ENCODE data around the gene C12orf75.
A peak's percentile ranks its signal among the peaks of the same experiment; 100 is the strongest.
"Not testable (repeated sequence)": the region's sequence is repeated elsewhere in the genome, so short reads cannot be mapped to it uniquely, and the experiment has no call there.

C12orf75 gene

DNA sequence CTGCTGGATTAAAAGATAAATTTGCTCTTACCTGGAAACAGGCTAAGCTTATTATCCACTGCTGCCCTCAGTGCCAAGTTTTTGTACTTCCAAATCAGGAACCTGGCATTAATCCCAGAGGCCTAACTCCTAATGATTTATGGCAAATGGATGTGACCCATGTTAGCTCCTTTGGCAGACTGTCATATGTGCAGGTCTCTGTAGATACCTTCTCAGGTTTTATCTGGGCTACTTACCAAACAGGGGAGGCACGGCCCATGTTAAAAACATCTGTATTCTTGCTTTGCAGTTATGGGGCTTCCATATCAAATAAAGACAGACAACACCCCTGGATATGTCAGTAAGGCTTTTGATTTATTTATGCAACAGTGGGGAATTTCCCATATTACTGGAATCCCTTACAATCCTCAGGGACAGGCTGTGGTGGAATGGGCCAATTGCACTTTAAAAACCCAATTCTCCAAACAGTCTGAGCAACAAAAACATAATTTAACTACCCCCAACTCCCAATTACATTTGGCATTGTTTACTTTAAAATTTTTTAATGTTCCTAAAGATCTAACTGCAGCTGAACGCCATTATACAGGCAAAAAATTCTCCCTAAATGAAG lies 19.9 kb upstream of the C12orf75 start:
- not testable (repeated sequence) for DNase-seq (ENCODE audit: low read depth, low spot score)

DNA sequence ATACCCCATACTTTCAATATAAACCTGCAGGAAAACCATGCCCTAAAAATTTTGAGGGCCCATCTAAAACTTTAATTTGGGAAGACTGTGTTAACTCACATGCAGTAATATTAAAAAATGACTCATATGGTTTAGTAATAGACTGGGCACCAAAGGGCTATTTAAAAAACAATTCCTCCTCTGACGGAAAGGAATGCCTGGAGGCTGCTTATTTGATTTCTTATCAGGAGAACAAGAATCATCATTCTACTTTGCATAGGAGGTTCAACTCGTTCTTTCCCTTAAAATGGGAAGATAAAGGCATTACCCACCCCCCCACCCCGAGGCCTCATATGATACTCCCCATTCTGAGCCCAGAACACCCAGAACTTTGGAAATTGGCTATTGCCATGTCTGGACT lies 18.6 kb upstream of the C12orf75 start:
- DNase-seq (ENCODE audit: low read depth, low spot score): not testable (repeated sequence)

DNA sequence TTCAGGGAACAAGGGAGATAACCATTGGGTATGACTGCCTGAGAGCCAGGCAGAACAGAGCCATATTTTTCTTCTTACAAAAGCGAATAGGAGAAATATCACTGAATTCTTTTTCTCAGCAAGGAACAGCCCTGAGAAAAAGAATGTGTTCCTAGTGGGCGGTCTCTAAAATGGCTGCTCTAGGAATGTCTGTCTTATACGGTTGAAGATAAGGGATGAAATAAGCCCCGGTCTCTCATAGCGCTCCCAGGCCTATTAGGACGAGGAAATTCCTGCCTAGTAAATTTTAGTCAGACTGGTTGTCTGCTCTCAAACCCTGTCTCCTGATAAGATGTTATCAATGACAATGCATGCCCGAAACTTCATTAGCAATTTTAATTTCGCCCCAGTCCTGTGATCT lies 16.7 kb upstream of the C12orf75 start:
- DNase-seq (ENCODE audit: low read depth, low spot score): not testable (repeated sequence)

DNA sequence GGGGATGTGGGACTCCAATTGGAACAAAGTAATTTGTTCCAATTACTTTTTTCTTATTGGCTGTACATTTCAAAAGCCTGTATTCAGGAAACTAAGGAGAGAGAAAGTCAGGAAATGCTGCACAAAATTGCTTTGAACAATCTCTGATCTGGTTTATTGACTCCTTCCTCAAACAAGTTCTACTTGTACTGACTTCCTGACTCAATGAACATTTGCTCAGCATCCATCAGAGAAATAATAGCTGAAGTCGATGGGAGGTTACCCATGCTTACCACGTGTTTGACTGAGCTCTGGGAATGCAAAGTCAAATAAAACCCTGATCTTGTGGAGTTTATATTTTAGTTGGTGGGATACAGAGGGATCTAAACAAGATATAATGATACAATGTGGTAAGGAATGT lies 15.4 kb upstream of the C12orf75 start:
- DNase-seq (ENCODE audit: low read depth, low spot score): no peak

DNA sequence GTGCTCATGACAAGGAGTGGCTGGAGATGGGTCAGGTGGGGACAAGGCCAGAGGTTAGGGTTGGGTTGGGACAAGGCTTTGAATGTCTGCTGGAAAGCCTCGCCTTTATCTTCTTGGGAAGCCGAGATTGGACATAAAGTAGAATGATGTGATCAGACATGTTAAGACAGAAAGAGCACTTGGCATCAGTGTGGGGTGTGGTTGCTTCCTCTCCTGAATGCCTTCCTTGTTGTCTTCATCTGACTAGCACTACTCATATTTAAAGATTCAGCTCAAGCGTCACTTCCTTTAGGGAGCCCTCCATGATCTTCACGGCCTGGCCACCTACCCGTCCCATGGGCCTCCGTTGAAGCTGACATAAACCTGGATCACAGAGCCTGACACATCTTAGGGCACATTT lies 14.8 kb upstream of the C12orf75 start:
- no peak for DNase-seq (ENCODE audit: low read depth, low spot score)

DNA sequence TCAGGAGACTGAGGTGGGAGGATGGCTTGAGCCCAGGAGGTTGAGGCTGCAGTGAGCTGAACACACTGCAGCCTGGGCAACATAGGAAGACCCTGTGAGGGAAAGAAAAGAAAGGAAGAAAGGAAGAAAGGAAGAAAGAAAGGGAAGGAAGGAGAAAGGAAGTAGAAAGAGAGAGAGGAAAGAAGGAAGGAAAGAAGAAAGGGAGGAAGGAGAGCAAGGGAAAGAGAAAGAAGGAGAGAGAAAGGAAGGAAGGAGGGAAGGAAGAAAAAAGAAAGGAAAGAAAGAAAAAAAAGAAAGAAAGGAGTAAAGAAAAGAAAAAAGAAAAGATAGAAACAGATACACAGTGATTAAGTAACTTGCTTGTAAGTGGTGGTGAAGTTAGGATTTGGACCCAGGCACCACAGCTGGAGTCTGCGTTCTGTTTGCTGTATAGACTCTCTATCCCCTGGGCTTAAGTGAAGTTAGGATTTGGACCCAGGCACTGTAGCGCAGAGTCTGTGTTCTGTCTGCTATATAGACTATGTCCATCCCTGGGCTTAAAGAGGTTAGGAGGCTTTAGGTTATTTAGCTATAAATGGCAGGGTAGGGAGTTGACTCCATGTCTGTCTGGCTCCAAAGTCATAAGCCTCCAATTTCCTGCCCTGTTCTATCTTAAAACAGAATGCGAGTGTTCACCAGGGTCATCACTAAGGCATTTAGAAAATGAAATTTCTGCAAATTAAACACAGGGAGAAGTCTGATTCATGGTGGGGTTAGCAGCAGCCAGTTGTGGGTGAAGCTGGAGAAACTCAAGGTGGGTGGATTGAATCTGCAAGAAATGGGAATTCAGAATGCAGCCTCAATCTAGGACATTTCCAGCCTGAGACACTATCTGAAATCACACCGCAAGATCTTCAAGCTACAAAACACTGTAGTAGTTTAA lies 13.3 kb upstream of the C12orf75 start:
- no peak for DNase-seq (ENCODE audit: low read depth, low spot score)

DNA sequence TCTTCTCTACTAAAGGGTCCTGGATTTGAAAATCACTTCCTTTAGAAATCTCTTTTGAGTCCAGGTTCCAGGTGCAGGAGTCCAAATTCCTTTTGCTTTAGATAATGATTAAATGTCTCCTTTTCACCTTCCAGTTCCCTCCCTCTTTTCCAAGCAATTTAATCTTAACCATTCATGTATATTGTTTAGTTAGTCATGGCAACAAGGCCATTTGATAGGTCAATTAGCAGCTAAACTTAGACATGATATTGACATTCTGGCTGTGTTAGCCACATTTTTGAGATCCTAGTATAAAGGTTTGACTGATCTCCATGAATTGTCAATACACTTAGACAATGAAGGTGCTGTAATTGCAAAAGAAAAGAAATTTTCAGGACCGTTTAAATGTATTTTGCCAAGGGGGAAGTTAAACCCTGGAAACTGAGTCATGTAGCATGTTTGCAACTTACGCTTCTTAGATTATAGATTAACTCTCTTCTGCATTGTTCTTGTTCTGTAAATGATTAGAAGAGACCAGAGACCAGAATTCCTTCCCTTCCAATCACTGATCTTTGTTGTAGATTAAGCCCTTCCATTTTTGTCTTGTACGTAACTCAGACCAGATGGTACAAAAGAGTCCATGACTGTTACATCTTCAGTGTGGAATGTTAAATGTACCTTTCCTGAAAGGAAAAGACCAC lies 12.4 kb upstream of the C12orf75 start:
- no peak for DNase-seq (ENCODE audit: low read depth, low spot score)

DNA sequence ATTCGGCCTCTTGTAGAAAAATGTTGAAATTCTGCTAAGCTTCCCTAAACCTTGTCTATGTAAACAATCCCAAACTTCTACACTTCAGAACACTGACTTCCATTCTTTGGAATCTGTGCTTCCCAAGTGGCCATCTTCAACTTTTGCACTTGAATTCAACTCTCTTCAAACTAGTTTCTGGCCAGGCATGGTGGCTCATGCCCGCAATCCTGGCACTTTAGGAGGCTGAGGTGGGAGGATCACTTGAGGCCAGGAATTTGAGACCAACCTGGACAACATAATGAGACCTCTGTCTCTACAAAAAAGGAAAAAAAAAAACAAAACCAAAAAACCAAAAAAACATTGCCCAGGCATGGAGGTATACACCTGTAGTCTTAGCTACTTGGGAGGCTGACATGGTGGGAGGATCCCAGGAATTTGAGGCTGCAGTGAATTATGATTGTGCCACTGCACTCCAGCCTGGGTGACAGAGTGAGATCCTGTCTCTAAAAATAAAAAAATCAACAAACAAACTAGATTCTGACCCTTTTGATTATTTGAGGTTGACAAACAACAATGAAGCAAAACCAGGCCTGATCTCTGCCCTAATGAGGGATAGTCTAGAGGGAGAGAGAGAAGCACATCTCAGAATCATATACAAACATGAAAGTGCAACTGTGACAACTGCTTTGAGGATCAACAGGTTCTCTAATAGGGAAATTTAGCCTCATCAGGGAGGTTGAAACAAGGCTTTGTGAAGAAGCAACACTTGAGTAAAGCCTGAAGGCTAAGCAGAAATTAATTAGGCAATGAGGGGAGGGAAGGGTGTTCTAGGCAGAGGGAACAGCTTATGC lies 11.6 kb upstream of the C12orf75 start:
- DNase-seq (ENCODE audit: low read depth, low spot score): no peak

DNA sequence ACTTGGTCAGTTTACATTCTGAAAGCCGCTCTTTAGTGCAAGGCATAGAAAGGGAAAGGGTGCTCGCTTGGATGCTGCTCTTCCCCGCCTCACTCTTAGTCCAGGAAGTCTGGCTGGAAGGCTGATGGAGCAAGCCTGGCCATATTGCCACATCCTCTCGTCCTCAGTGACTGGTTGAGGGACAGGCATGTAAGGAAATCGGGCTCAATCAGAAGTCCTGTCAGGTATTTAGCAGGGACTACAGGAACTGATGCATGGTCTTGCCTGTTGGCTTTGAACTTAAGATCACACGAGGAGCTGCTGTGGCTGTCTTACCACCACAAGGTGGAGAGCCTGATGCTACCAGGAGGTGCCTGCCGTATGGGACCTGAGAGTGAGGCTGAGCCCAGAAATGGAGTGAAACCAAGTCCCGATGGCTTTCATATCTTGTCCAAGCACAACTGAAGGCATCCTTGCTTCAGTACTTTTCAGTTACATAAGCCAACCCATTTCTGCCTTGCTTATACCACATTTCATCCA lies 10.7 kb upstream of the C12orf75 start:
- no peak for DNase-seq (ENCODE audit: low read depth, low spot score)

DNA sequence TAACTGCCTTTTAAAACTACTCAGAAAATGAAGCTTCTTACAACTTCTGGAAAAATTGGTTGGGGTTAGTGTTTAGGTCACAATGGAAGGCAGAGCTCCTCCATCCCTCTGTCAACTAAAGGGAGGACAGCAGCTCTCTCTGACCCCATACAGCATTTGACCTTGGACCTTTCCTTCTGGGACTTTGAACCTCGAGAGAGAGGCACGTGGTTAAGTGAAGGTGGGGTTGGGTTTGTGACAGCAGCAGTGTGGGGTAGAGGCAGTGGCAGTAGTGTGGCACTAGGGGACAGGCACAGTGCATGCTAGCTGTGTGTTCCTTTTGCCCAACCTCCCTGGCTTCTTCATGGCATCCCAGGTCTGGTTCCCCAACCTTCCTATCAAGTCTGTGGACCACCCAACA lies 9.4 kb upstream of the C12orf75 start:
- no peak for DNase-seq (ENCODE audit: low read depth, low spot score)

DNA sequence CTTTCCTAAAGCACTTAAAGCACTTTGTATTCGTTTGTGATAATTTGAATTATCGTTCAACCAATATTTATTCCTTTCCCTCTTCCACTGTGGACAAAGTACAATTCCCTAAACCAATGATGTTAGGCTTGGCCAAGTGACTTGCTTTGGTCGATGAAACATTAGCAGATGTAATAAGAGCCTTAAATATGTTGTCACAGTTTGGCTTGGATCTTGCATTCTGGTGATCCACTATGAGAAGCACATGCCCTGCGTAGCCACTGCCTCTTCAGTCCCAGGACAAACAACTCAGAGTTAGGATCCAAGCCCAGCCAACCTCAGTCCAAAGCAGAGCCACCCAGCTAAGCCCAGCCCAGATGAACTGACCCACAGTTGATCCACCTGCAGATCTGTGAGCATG lies 8.4 kb upstream of the C12orf75 start:
- DNase-seq (ENCODE audit: low read depth, low spot score): no peak

DNA sequence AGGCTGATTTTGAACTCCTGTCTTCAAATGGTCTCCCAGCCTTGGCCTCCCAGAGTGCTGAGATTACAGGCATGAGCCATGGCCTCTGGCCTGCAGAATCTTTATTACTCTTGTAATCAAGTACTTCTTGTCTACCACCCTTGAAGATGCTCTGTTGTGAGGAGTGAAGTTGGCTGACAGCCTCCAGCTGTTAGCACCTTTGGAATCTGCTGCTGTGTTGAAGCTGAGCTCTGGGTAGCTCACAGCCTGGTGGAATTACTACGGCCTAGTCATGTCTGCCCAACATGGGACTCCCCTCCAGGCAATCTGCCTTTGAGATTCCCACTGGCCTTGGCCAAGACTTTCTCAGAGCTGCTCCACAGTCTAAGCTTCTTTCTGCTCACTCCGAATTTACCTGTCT lies 5.8 kb upstream of the C12orf75 start:
- DNase-seq (ENCODE audit: low read depth, low spot score): no peak

DNA sequence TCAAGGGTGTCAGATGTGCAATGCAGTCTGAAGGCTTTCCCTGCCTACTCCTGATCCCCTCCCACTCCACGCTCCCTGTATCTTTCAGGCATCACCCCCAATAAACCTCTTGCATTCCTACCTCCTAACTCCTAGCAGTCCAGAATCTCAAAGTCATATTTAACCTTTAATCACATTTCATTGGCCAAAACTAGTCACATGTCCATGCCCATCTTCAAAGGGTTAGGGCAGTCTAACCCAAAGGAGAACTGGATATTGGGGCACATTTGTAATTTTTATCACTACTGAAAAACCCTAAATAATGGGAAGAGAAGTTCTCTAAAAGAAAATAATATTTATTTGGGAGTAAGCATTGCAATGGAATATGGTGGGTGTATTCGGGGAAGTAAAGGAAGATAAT lies 5.4 kb upstream of the C12orf75 start:
- no peak for DNase-seq (ENCODE audit: low read depth, low spot score)

DNA sequence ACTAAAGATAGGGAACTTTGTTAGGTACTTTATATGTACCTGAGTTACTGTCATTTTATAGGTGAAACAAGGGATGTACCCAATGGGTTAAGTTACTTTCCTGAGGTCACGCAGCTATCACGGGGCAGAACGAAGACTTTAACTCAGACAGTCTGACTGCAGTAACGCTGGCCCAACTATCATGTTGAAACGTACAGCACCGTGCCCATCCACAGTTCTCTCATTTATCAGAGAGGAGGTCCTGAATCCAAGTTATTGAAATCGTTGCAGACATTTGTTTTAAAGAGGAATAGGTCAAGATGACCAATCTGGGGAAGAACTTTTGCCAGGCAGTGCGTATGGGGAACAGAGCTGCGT lies 587 bp upstream of the C12orf75 start:
- DNase-seq (ENCODE audit: low read depth, low spot score): no peak

DNA sequence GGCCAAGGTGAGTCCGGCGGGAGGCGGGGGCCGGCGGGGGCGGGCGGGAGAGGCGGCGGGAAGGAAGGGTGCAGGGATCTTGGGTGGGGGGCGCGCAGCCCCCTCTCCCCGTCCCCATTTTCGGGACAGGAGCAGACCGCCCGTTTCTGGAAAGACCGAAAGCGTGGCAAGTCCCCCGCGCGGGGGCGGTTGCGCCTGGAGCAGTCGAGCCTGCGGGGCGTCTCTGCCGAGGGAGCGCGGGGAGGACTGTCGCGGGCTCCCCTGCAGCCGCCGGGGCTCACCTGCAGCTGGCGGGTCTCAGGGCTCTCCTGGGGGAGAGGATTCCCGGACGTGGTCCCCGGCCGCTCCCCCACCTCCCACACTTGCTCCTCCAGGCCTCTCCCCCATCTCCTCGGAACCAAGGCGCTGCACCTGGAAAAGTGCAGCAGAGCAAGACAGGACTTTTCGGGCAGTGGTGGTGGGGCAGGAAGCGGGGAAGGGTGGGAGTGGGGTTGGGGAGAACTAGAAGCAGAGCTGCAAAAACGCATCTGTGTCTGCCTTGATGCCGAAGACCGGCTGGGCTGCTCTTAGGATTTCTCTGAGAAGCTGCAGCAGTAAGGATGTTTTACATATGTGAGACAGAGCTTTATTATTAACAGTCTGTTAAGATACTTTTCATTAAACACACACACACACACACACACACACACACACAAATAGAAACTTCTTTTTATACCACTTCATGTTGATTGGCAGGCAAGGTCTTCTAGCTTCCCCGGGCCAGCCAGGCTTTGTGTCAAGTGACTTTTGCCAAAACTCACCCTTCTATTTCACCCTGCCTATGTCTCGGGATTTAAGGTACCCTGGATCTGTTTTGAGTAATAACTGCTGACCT lies 677 bp downstream of the C12orf75 start:
- DNase-seq (ENCODE audit: low read depth, low spot score): peak; percentile 4

DNA sequence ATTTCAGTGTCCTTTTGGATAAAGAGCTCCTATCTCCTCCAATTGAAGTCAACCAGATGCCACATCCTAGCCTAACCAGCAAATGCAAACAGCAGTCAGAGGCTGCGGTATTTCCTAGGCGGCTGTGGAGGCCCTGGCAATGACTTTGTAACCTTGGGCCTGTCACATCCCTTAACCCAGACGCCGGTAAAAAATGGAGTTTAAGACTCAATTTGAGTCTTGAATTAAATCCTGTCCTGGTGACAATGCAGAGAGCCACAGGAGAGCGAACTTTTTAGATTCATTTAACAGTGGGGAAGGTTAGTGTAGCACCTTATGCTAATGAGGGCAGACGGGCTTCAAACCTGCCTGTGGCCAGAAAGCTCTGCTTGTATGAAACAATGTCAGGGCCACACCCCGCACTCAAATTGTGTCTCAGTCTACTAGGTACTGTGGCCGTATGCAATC lies 1.3 kb downstream of the C12orf75 start:
- no peak for DNase-seq (ENCODE audit: low read depth, low spot score)

DNA sequence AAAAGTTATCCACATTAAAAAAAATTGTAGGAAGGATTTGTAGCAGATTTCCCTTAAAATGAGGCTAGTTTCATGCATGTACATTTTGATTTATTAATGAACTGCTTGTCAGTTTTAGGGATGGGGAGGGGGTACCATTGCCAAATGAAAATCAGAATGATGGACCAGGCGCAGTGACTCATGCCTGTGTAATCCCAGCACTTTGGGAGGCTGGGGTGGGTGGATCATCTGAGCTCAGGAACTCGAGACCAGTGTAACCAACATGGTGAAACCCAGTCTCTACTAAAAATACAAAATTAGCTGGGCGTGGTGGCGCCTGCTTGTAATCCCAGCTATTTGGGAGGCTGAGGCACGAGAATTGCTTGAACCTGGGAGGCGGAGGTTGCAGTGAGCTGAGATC lies 1.8 kb downstream of the C12orf75 start:
- DNase-seq (ENCODE audit: low read depth, low spot score): not testable (repeated sequence)

DNA sequence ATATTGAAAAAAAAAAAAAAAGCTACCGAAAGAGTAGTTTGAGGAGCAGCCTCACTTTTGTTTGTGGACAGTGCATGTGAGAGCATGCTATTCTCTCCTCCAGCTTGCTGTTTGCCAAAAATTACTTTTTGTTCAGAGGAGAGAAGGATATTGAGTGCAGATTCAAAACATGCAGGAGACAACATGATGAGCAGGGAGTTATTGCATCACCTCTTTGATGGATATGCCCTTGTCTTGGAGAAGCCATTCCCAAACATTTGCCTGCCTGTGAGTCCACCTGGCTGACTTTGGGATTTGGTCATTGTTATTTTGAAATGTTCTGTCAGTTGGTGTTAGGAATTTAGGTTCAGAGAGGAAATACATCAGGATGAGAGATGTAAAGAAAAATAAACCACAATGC lies 2.4 kb downstream of the C12orf75 start:
- no peak for DNase-seq (ENCODE audit: low read depth, low spot score)

DNA sequence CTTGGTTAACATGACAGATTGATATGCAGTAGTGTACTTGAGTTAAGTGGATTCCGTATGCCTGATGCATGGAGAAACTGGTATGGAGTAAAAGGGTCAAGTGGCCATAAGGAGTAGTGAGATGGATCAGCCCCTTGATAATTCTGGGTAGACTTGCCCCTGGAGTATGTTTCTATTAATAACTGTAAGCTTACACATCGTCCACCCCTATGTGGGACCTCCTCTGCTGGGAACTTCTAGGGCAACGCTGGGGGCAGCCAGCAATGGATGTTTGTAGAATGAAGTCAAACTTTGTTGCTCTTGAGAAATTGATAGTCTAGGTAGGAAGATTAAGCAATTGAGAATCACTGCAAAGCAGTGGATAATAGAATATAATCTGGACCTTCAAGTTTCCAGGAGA lies 3.5 kb downstream of the C12orf75 start:
- no peak for DNase-seq (ENCODE audit: low read depth, low spot score)

DNA sequence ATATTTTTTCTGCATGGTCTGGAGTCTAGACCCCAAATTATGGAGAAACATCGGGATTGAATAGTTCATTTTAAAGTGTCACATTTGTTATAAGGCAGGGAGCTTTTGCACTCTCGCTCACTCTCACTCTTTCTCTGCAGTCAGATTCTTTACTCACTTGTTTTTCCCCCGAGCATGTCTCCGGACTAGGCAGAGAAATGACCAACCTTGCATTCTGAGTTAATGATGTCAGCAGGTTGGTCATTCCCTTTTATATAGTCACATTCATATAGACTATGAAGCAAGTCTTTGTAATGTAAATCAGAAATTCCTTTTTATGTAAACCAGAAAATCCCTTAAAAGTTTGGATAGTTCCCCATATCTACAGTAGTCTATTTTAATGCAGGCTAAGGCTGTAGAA lies 4.1 kb downstream of the C12orf75 start:
- no peak for DNase-seq (ENCODE audit: low read depth, low spot score)

DNA sequence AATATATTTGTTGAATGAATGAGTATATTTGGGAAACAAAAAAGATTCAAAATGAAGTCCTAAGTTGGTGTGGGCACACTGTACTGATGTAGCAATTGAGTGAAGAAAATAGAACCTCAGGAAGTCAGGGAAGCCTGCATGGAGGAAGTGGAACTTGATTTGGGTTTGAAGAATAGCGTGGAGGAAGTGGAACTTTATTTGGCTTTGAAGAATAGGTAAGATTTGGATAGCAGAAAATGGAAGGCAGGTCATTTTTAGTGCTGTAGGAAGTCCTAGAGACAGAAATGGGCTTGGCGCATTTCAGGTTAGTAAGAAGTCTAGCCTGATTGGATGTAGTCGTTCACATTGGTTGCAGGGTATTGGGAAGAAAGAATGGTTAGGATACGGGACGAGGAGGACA lies 5.4 kb downstream of the C12orf75 start:
- DNase-seq (ENCODE audit: low read depth, low spot score): no peak
